Ecto neural progenitor cell (in vitro differentiated cells): Measurements from ENCODE around the gene TSPAN5.

Source experiments
- DNase-seq: peaks from one replicate; pipeline ENCODE4 v3.0.0-alpha.2; 2018; ENCODE audit warnings: low spot score

The TSPAN5 gene

GRCh38 chr4:98585596-98585995 is 72.8 kb downstream of the TSPAN5 start:
- no peak for DNase-seq

DNA sequence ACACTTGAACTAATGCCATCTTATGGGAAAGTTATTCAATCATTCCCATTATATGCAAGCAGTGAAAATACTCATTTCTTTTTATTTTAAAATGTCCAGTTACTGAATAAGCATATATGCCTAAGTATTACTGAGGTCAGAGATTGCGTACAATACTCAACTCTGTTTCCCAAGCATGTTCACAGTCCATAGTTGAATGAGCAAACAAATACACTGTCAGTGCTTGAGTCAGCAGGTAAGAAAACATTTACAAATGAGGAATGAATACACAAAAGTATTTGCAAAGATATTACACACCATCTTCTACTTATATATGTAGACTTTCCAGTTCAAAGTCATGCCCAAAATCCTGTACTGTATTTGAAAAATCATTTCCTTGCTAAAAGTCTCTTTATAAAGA is 74.1 kb downstream of the TSPAN5 start:
- no peak for DNase-seq

DNA sequence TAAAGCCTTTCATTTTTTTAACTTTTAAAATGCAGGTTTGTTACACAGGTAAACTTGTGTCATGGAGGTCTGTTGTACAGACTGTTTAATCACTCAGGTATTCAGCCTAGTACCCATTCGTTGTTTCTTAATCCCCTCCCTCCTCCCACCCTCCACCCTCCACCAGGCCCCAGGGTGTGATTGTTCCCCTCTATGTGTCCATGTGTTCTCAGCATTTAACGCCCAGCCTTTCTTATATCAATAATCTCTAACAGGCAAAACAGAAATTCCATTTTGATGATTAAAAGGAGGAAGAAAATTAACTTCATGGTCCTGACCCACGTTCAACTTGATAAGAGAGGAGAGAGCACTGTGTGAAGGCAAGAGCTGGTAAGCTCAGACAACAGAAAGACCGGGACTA is 75.1 kb downstream of the TSPAN5 start:
- DNase-seq: no peak

DNA sequence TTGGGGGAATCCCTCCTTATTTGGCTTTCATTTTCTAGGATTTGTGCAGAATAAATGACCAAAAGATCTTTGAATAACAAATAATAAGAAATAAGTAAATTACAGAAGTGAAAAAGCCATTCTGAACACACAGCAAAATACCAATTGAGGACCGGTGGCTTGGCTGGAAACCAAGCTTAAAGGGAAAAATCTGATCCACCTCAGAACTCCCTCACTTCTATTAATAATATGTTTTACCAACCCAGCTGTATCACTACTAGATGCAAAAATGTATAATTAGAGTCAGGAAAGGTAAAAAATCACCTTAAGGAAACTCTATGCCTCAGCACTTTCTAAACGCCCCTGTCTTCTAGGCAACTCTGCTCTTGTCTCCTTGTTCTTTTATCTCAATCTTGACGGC is 77.3 kb downstream of the TSPAN5 start:
- DNase-seq: no peak

DNA sequence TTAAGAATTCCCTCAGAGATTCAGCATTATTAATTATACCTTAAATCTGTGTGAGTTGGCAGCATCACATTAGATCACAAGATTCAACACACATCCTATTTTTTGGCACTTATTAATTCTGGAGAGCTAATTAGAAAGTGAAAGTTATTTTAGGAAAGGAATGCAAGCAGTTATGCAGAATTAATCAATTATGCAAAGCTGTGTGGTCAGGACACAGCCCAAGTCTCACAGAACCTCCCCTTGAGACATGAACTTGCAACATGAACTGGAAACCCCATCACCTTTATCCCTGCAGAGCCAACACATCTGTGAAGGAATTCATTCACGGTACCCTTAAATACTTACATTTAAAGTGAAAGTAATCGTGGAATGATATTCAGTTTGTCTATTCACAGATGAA is 80.5 kb downstream of the TSPAN5 start:
- no peak for DNase-seq

DNA sequence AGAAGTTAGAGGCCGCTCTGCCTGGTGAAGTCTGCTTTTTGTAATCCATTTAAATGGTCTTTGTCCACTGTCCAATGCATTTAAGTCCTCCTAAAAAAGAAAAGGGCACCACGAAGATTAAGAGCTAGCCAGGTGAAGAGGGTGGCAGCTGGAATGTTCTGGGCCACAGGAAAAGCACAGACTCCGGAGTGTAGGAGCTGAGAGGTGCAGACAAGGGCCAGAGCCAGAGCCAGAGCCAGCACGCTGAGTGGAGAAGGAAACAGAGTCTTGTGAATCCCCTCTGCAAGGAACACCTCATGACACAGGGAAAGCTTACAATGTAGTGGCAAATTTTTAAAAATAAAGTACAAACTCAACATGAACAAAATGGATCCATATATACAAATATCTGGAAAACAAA is 83.6 kb downstream of the TSPAN5 start:
- no peak for DNase-seq

DNA sequence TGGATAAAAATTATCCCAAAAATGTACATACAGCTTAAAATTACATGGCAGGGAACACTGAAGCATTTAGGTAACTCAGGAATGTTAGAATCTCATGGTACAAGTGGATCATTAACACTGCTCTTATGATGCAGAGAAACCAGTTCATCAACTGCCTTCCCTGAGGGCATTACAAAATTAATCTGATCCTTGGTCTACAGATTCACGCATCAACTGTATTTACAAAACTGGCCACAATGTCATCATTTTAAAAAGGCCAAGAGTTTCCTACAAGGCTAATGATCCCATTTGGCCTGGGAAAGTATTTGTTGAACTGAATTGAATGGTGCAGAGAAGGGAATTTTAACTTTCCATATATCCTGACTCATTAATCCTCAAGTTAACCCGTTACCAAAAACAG is 84.6 kb downstream of the TSPAN5 start:
- DNase-seq: no peak

GRCh38 chr4:98572697-98573096 is 85.7 kb downstream of the TSPAN5 start:
- DNase-seq: no peak

- no peak for DNase-seq
These were observed 87.1 kb downstream of the TSPAN5 start for GRCh38 chr4:98571161-98571786.

DNA sequence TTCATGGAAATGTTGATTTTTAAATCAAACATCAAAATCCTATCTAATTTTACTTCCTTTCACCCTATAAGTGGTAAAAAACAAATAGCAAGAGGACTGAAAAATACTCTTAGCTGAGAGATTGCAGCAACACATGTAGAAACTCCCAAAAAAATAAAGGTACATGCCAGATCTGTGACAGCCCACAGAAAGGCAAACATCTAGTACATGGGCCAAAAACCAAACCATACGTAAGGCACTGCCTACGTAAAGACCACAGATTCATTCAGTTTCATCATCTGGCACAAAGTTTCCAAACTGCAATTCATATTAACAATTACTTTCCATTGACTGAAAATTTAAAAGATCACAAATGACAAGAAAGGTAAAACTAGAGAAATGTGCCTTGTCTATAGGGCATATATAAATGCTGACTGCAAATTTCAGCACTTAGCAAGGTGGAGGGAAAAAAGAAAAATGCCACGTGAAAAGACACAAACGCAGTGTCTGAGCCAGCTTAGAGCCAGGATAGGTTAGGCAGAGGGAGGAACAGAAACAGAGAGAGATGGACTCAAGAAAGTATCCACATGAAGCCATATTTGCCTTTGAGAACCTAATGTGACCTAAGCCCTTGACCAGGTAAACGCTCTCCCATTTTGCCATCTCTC is 88.1 kb downstream of the TSPAN5 start:
- no peak for DNase-seq

- no peak for DNase-seq
These were observed 89.3 kb downstream of the TSPAN5 start for GRCh38 chr4:98568941-98569663.

DNA sequence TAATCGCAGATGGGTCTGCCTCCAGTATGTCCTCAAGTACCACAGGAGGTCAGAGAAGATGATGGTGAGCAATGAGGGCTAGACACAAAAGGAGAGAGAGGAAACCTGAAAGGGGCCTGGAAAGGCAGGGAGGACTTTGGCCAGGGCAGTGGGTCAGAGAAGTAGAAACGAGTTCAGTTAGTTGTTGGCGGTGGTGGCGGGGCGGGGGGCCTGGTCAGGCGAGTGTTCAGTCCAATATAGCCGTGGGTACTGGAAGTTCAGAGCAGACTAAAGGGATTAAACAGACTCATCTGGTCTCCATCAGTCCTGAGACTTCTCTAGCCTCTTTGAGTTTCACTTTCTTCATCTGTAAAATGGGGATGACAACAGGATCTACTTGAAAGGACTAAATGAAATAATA is 90.8 kb downstream of the TSPAN5 start:
- no peak for DNase-seq

DNA sequence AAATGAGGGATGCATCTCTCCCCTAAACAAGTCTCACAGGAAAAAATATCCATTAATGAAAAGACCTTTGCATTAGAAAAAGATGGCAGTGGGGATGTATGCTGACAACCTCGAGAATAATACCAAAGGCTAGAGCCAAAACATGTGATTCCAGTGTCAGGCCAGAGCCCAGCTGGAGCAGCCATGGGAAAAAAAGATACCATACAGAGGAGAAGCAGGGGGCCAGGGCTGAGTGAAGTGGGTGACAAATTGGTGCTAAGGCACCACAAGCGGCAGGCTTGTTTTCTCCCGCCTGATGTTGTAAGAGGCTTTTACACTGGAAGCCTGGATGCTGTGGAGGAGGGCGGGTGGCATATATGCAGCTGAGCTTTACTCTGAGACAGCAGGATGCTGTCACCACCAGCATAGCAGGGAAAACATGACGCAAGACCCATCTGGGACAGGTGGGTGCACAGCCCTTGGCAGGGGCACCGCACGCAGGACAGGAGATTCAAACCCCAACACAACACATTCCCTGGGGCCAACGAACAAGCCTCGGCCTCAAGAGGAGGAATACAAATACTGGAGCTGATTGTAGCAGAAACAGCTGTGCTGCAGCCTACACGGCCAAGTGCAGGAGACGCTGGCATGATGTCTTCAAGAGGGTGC is 91.9 kb downstream of the TSPAN5 start:
- no peak for DNase-seq

GRCh38 chr4:98565681-98566301 is 92.6 kb downstream of the TSPAN5 start:
- no peak for DNase-seq

DNA sequence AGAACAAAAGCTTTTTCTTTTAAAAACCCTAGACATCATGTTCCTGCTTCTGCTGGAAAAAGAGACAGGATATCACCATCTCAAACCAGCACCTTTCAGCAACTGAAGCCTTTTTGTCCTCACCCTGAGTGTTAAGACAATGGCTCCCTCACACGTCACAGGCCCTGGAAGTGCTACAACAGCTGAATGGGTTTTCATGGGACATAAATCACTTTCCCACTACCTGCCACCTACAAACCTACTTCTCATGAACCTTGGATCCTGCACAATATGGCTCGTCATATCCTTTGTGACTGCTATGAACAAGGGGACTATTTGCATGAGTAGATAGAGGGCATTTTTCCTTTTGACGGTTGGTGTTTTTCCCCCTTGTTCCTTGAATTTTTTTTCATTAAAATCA is 93.6 kb downstream of the TSPAN5 start:
- DNase-seq: no peak

DNA sequence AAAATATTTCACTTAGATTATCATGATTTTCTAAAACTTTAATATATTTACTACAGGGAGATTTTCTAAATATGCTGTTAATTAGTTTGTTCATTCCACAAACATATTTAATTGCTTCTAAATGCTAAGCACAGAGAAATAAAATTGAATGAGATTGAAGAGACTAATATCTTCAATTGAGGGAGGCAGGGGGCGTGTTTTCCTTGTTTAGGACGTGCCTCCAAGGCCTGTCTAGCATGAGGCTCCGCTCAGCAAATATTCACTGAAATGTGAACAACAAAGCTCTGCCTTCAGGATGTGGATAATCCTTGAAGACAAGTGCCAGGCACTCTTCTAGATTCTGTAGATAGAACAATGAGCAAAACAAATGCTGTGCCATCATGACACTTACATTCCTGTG is 98.1 kb downstream of the TSPAN5 start:
- no peak for DNase-seq

DNA sequence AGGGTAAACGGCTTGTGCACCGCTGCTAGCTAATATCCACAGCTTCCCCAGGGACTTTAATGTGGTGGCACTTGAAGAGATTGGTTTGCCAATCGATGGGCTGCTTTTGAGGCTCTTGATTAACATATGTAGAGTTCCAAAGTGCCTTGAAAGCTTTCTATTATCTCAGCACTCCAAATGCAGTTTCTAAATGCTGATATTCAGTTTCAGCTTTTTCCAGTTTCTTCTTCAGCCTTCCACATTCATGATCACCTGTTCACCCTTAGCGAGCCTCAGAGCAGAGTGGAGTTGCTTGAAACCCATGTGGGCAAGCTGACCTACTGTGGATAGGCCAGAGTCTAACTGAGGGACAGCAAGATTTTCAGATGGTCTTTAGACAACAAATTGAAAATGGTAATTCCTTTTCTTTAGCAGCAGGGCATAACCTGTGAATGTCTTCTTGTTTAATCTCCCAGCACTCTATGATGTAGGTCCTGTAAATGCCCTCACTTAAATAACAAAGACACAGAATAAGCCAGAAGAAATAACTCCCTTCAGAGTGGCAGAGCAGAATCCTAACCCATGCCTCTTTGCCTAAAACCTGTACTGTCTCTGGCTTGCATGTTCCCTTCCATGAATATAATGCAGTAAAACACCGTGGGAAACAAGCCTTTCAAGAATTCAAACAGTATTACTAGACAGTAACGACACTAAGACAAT is 99.8 kb downstream of the TSPAN5 start:
- no peak for DNase-seq

DNA sequence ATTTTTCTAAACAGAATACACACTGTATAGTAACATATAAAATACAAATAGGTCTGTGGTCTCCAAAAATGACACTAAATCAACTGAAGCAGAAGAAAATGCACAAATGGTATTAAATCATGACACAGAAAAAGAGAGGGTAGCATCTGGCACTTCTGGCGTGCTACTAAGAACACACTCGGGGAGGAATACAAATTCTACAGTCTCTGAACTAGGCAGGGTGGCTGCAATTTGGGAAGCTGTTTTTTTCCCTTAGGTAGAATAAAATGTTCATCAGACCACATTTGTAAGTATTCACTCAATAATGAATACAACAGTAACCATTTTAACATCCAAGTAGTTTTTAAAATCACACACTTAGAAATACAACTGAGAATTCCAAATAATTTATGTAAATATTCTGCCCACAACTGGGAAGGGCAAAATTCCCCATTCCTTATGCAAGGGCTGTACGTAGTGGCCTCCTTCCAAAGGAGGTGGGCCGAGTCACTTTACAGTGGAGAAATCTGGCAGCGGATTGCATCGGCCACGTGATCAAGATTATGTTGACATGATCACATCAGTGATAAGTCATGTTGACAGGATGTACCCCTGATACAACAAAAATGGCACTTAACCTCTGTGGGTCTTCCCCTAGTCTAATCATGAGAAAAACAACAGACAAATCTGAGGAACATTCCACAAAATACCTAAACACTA is 101.1 kb downstream of the TSPAN5 start:
- DNase-seq: no peak

DNA sequence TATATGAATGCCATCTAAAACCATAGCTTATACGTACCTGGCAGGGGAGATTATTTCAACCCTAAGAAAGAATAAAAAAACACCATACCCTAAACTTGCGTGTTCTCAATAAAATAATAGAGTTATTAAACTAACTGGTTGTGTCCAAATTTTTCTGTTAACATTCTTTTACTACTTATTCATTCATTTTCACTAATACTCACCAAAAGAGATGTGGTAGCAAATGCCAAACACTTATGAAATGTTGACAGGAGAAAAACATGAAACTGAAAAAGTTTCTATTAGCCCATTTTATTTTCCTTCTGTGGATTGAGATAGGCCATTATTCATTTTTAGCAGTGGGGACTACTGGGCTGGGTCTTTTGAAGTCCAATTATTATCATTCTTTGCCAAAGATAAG is 102.0 kb downstream of the TSPAN5 start:
- no peak for DNase-seq

GRCh38 chr4:98555798-98556445 is 102.5 kb downstream of the TSPAN5 start:
- DNase-seq: no peak
